Measurements from ENCODE around the gene POTEF.
"Not testable (repeated sequence)": the region's sequence is repeated elsewhere in the genome, so short reads cannot be mapped to it uniquely, and the experiment has no call there.

GRCh38 chr2:130129120-130129829, at the start of gene POTEF:
- TF ChIP-seq RAD21 (conservative IDR thresholded peaks at IDR 0.05); TAF1 (IDR thresholded peaks at IDR 0.05; ENCODE audit: low read depth); EP300 (conservative IDR thresholded peaks at IDR 0.05; ENCODE audit: poor library complexity, severe bottlenecking); SMC3 (conservative IDR thresholded peaks at IDR 0.05; ENCODE audit: poor library complexity): not testable (repeated sequence)
- TF ChIP-seq MXI1 (conservative IDR thresholded peaks at IDR 0.05; ENCODE audit: poor library complexity, severe bottlenecking) (peak; percentile 38), POLR2AphosphoS5 (IDR thresholded peaks at IDR 0.05) (peak; percentile 62)
- TF ChIP-seq, protein P1, sequence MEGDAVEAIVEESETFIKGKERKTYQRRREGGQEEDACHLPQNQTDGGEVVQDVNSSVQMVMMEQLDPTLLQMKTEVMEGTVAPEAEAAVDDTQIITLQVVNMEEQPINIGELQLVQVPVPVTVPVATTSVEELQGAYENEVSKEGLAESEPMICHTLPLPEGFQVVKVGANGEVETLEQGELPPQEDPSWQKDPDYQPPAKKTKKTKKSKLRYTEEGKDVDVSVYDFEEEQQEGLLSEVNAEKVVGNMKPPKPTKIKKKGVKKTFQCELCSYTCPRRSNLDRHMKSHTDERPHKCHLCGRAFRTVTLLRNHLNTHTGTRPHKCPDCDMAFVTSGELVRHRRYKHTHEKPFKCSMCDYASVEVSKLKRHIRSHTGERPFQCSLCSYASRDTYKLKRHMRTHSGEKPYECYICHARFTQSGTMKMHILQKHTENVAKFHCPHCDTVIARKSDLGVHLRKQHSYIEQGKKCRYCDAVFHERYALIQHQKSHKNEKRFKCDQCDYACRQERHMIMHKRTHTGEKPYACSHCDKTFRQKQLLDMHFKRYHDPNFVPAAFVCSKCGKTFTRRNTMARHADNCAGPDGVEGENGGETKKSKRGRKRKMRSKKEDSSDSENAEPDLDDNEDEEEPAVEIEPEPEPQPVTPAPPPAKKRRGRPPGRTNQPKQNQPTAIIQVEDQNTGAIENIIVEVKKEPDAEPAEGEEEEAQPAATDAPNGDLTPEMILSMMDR (IDR thresholded peaks at IDR 0.05; ENCODE audit: poor library complexity, severe bottlenecking): not testable (repeated sequence)
